Femur (tissue), 1 donor: Measurements from ENCODE around the gene BLM.
"Not testable (repeated sequence)": the region's sequence is repeated elsewhere in the genome, so short reads cannot be mapped to it uniquely, and the experiment has no call there.

ENCODE experiments used
- DNase-seq: peaks from one replicate; pipeline ENCODE4 v3.0.0-alpha.2; 2017

The BLM gene

DNA sequence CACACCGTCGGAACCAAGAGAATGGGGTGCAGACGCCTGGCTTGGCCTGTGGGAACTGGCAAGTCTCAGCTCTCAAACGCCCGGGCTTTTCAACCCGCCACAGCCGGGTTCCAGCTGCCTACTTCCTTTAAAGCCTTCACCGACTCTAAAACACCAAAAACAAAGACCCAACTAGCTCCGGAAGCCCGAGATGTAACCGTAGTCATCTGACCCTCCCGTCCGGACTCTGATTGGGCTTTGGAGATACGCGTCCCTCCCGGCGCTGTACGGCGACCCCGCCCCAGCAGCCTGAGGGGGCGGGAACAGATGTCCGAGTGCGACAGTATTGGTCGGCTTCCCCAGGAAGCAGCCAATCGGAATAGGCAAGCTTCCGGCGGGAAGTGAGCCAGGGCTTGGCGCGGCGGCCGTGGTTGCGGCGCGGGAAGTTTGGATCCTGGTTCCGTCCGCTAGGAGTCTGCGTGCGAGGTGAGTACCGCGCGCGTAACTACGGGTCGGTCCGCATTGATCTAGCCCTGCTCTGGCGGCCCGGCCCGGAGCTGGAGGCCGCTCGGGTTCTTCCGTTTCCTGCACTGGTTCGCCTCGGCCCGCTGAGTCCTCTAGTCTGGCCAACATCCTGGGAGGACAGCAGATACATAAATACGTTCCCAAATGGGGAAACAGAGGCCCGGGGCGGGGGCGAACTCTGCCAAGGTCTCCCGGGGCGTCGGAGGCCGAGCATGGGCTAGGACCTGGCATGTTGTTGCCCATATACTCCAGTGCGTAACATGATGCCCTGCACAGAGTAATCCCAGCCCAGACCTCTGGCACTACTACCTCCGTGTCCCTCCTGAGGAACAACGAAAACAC lies at the start of gene BLM:
Gene BLM, plus strand, starts transcription at position 371 of the 846 bp plus-strand sequence. CDS start 30,047 bp downstream, outside the sequence.
- DNase-seq = peak; percentile 98

DNA sequence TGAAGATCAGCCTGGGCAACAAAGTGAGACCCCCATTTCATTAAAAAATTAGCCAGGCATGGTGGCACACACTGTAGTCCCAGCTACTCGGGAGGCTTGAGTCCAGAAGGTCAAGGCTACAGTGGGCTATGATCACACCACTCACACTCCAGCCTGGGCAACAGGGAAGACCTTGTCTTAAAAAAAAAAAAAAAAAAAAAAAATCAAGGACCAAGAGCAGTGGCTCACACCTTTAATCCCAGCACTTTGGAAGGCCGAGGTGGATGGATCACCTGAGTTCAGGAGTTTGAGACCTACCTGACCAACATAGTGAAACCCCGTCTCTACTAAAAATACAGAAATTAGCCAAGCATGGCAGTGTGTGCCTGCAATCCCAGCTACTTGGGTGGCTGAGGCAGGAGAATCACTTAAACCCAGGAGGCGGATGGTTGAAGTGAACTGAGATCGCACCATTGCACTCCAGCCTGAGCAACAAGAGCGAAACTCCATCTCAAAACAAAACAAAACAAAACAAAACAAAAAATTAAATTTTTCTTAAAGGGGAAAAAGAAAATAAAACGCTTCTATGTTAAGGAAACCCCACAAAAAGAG lies 49.3 kb upstream of the BLM start:
- DNase-seq = not testable (repeated sequence)

DNA sequence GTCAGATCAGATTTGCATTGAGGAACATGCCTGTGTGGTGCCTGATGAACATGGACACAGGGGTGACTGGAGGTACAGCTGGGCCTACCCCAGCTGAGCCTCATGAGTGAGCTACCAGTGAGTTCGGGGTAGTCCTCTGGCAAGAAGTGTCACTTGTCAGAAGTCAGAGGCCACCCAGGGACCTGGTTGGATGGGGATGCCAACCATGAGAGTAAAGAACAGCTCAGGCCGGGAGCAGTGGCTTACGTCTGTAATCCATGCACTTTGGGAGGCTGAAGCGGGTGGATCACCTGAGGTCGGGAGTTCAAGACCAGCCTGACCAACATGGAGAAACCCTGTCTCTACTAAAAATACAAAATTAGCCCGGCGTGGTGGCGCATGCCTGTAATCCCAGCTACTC lies 46.5 kb upstream of the BLM start:
- not testable (repeated sequence) for DNase-seq

DNA sequence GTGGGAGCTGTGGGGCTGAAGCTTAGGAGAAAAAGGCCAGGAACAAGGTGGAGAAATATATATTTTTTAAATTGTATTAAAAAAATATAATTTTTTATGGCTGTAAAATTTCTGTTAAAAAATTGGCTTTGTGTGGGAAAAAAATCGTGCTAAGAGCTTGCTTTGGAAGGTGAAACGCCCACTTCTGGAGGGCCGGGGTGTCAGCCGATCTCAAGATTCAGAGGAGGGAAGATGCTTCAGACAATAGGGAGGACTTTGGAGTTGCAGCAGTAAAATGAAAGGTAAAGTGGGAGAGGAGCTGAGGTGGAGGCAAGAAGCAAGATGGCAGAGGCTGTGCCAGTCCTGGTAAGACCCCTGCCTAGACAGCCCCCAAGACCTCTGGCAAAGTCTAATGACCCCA lies 45.9 kb upstream of the BLM start:
- DNase-seq = no peak

DNA sequence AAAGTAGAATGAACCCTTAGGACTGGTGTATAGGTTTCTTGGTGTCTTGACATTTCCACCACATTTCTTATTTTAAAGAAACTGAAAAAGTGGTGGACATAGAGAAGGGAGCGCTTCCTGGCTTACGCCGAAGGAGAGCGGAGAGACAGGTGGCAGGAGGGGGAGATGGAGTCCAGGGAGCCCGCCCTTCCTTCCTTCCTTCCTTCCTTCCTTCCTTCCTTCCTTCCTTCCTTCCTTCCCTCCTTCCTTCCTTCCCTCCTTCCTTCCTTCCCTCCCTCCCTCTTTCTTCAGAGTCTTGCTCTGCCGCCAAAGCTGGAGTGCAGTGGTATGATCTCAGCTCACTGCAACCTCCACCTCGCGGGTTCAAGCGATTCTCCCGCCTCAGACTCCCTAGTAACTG lies 43.8 kb upstream of the BLM start:
- DNase-seq = not testable (repeated sequence)

DNA sequence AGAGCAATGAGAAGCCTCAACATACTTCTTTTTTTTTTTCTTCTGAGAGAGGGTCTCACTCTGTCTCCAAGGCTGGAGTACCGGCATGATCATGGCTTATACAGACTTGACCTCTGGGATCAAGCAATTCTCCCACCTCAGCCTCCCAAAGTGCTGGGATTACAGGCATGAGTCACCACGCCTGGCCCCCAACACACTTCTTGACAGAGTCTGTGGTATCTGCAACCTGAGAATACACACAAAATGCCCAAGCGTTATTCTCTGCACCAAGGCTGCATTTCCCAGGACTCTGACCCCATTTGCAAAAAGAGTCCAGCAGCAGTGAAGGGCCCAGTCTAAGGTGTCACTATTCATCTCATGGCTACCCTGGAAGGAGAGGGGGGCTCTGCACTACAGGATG lies 42.7 kb upstream of the BLM start:
- no peak for DNase-seq

DNA sequence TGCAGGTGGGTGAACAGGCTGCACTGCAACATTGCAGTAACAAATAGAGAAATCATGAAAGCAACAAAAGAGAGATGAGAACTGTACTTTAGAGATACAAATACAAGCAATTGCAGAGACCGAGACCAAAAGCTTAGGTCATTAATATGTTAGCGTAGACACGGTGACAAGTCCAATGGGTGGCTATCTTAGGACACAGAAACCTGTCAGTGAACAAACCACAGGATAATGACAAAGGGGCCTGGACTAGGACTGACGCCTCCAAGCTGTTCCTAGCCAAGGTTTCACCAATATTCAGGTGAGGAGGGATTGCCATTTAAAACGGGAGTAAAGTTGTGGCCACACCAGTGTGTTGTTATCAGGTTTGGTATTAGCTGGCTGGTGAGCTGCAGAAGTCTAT lies 41.7 kb upstream of the BLM start:
- DNase-seq = no peak

DNA sequence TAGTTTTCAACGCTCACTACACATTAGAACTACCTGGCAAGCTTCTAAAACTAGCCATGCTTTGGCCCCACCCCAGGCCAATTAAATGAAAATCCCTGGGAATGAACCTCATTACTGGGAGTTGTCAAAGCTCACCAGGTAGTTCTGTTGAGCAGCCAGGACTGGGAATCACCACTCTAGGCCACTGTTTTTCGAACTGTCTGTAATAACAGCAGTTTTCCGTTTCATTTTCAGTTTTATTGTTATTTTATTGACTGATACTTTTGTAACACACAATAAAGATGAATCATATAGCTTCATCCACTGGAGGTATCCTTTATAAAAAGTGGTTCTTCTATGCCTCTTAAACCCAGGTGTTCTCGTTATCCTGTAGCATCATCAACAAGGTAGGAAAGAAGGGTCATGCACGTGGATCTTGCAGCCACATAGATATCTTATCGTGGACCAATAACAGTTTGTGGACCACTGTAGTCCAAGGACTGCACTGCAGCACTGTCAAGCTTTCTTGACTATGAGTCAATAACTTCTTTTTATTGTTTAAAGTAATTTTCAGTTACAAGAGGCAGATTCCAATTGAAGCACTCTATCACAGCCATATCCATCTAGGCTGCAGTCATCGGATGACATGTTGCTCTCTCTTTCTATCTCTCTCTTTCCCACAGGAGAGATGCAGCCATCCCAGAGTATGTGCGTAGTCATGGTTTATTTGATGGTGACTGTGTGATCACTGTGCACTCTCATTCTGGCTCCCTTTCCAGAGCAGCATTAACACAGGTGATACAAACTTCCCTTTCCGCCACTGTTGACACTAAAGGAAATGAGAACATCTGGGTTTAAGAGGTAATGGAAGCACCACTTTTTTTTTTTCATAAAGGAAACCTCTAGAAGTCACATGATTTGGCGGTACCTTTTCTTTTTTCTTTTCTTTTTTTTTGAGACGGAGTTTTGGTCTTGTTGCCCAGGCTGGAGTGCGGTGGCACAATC lies 39.0 kb upstream of the BLM start:
- DNase-seq = no peak

DNA sequence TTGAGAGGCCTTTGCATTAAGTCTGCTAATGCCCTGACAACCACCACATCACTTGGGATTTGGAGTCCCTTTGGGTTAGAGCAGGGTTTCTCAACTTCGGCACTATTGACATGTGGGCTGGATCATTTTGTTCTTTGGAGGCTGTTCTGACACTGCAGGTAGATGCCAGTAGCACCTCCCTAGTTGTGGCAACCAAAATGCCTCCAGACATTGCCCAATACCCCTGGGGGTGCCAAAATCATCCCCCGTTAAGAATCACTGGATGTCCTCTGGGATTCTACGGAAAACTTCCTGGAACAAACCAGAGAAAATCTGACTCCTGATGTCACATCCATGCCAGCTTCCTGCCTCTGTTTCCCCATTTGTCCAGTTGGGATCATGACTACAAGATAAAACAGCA lies 37.2 kb upstream of the BLM start:
- DNase-seq = no peak

DNA sequence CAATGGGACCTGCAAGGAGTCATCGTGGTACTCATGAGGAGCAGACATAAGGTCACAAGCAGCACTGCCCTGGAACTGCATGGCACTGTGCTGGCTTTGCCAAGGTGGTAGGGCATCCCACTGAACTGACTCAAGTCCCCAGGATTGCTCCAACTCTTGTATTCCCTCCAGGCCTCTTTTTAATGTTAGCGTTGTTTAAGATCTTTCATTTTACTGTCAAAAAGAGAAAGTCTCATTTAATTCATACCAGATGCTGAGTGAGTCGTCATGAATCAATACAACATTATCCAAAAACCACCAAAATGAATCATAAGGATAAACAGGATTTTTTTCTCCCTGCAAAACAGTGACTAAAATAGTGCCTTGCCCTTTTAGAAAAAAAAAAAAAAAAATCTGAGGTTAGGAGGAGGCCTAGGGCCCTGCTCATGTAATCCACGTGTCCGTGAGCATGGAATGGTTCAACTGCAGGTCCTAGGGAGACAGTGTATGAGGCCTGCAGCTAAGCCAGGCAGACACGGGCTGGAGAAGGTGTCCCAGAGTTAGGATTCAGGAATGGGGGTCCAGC lies 36.7 kb upstream of the BLM start:
- peak; percentile 39 for DNase-seq

DNA sequence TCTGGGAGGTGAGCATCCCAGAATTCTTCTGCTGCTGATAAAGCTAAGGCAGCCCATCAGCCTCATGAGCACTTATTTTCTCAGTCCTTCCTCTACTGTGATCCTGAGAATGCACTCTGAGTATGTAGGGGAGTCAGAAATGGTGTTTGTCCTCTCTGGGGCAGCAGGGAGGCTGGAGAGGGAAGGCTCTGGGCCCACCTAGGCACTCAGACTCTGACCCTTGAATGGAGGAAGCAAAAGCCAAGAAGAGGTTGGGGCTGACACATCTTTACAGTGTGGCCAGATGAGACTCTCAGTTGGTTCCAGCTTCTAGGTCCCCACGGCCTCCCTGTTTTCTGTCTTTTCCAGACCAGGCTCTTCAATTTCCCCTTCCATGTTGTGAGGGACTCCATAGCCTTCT lies 36.1 kb upstream of the BLM start:
- no peak for DNase-seq

DNA sequence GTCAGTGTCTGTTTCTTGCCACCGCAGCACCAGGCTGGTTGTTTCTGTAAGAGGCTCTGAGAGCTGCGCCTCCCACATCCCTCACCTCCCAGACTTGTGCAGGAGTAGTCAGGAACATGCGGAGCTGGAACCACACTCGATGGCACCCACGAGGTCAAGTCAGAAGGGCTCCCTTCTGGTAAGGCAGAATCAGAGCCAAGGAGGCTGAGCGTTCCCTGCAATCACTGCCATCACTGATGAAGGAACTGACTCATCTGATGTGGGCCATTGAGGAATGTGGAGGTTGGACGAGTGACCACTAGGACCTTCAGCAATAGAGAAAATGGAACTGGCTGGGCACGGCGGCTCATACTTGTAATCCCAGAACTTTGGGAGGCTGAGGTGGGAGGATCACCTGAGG lies 35.7 kb upstream of the BLM start:
- no peak for DNase-seq

DNA sequence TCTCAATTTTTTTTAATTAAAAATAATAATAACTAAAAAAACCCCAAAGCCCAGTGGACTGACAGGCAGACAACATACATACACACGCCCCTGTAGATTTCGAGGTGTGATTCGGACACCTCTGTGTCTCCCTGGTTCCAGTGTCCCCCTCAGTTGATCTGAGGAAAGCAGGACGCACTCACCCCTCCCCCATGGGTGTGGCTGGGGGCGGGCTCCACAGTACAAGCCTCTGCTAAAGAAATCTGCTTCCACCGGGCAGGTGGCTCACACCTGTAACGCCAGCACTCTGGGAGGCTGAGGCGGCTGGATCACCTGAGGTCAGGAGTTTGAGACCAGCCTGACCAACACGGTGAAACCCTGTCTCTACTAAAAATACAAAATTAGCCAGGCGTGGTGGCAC lies 33.8 kb upstream of the BLM start:
- no peak for DNase-seq

DNA sequence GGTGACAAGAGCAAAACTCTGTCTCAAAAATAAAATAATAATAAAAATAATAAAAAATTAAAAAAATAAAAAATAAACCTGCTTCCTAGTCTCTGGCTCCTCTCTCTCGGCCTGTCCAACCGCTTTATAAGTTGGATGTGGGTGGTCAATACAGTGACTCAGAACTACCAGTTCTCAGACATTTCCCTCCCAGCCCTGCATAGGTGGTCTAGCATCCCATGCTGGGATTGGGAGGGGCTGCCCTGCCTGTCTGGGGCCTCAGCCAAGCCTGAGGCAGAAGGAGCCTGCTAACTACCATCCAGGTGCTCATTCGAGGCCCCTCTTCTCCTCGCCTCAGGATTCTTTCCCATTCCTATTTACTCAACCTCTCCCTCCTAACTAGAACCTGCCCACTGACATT lies 33.3 kb upstream of the BLM start:
- no peak for DNase-seq

DNA sequence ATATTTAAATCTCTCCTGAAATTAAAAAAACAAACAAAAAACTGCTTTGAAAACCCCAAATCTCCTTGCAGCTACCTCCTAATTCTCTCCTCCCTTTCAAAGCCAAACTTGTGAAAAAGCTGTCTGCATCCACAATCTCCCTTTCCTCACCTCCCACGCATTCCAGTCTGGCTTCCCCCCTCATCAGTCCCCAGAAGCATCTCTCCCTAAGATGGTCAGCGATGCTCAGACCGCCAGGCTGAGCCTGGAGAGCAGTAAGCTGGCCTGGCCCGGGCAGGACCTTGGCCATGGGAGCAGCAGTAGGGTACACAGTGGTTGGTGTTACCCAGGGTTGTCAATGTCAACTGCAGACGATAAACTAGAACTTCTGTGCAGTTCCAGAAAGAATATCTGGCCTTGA lies 32.9 kb upstream of the BLM start:
- DNase-seq = no peak

DNA sequence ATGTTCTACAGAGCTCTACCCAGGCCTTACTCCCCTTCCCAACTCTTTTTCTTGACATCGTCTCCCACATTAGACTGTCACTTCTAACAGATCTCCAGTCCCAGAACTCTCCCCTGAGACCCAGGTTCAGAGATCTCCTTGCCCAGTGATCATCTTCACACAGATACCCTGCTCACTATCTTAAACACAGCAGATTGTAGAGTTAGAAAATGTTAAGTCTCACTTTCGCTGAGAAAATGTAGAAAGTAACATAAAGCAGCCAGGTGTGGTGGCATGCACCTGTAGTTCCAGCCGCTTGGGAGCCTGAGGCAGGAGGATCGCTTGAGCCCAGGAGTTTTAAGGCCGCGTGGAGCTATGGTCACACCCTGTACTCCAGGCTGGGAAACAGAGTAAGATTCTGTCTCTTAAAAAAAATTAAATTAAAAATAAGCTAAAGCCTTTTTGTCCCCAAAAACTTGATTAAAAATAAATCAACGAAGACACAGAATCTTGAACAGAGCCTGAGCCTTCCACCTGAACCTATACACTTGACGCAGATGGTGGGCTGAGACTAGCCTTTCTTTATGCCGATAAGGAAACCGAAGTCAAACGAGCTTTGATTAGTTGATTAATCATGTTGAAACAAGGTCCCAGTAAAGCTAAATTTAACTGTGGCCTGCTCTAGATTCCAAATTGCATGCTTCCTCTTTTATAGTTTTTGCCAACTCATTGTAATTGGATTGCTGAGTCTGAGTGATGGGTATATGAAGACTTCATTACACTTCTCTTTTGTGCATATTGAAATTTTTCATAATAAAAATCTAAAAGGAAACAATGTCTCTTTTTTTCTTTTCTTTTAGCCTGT lies 31.3 kb upstream of the BLM start:
- no peak for DNase-seq

DNA sequence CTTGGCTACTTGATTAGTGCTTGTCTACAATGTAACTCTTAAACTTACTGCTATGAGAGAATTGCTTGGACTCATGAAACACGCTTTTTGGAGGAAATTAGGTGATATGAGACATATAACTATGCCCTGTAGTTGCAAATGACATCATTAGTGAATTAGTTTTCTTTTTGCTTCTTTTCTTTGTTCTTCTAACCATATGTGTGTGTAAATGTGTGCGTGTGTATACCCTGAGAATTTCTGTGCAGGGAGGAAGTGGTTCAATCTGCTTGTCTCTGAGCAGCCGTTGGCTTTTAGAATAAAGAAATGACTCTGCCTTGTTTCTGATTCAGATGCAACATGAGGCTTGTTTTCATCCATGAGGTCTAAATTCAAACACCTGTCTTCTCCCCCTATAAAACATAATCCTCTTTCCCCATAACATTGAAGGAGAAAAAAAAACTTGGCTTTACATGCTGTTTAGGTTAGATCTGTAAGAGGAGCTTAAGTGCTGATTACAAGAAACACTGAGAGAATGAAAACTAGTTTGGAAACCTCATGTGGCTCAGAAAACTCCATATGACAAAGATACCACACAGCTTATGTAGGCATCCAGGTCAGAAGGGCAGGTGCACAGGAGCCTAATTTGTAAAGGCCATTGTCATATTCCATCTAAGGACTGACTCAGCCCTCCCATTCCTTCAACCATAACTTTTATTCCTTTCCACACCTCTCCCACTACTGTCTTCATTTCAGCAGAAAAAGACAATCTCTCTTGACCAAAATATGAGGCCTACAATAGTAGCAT lies 30.5 kb upstream of the BLM start:
- no peak for DNase-seq

DNA sequence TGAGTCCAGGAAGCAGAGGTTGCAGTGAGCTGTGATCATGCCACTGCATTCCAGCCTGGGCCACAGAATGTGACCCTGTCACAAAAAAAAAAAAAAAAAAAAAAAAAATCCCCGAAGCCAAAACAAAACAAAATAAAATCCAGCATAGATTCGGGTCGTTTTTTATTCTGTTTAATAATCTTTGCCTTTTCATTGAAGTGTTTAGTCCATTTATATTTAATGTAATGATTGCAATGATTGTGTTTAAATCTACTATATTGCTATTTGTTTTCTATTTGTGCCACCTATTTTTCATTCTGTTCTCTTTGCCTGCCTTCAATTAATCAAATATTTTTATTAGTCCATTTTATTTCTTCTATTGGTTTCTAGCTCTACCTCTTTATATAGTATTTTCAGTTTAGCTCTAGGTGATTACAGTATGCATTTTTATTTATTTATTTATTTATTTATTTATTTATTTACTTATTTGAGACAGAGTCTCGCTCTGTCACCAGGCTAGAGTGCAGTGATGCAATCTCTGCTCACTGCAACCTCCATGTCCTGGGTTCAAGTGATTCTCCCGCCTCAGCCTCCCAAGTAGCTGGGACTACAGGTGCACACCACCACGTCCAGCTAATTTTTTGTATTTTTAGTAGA lies 27.7 kb upstream of the BLM start:
- not testable (repeated sequence) for DNase-seq

DNA sequence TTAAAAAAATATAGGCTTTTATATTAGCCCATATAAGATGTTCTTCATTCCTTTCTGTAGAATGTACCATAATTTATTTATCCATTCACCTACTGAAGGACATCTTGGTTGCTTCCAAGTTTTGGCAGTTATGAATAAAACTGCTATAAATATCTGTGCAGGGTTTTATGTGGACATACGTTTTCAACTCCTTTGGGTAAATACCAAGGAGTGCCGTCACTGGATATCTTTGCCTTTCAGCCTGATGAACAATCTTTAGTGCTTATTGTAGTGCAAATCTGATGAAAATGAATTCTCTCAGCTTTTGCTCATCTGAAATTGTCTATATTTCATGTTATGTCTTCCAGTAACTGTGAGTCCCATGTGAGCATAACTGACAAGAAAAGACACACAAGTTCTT lies 26.6 kb upstream of the BLM start:
- no peak for DNase-seq

DNA sequence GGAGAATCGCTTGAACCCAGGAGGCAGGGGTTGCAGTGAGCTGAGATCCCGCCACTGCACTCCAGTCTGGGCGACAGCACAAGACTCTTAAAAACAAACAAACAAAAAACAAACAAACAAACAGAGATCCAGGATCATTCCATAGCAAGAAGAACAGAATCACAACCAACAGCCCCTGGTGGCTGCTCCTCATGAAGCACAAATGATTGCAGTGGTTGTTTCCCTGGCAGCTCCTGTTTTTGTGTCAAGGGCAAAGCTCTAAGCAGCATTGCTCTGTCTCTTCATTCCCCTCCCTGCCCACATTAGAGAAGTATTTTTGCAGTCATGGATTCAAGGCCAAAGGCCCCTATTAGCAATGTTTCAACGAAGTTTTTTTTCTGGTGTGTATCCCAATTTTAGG lies 25.8 kb upstream of the BLM start:
- DNase-seq = no peak
